Endodermal cell (in vitro differentiated cells): Measurements from ENCODE around the gene PRDM16. TPM values are rescaled to one million over a fixed set of nuclear protein-coding genes. Genes with fewer than 3 reads are reported as not detected.

Experiments used
- DNase-seq: peaks from one replicate; pipeline ENCODE4 v3.0.0-alpha.2; 2017
- H3K27ac ChIP-seq: 2 replicates; pipeline ENCODE4 v1.5.1; 2013; ENCODE audit warnings: mild to moderate bottlenecking, low read depth, low read length, moderate library complexity
- H3K27me3 ChIP-seq: 2 replicates; pipeline ENCODE4 v1.6.1; 2013; ENCODE audit warnings: mild to moderate bottlenecking, low read length, moderate library complexity; ENCODE audit not compliant: insufficient read depth, control insufficient read depth, poor library complexity, severe bottlenecking
- H3K36me3 ChIP-seq: 2 replicates; pipeline ENCODE4 v1.7.0; 2013; ENCODE audit warnings: mild to moderate bottlenecking, low read length, moderate library complexity; ENCODE audit not compliant: control insufficient read depth, insufficient read depth
- H3K4me1 ChIP-seq: one replicate; pipeline ENCODE4 v1.7.0; 2013; ENCODE audit warnings: low read length; ENCODE audit not compliant: control insufficient read depth, insufficient read depth
- H3K4me3 ChIP-seq: 2 replicates; pipeline ENCODE4 v1.5.1; 2013; ENCODE audit warnings: mild to moderate bottlenecking, low read length, moderate library complexity
- H3K9ac ChIP-seq: 2 replicates; pipeline ENCODE4 v1.6.1; 2013; ENCODE audit warnings: mild to moderate bottlenecking, low read length, moderate library complexity; ENCODE audit not compliant: poor library complexity, severe bottlenecking; ENCODE audit errors: extremely low read depth
- H3K9me3 ChIP-seq: 2 replicates; pipeline ENCODE4 v1.6.1; 2013; ENCODE audit warnings: mild to moderate bottlenecking, low read length, moderate library complexity; ENCODE audit not compliant: control insufficient read depth
- H3K27ac Mint-ChIP-seq: 2 replicates; pipeline ENCODE4 v1.8.0; 2020; ENCODE audit warnings: mixed read lengths
- H3K27me3 Mint-ChIP-seq: 2 replicates; pipeline ENCODE4 v1.8.0; 2021; ENCODE audit warnings: mild to moderate bottlenecking, mixed read lengths; ENCODE audit not compliant: insufficient read depth
- H3K36me3 Mint-ChIP-seq: 2 replicates; pipeline ENCODE4 v1.8.0; 2020; ENCODE audit warnings: low read depth, mixed read lengths
- H3K4me1 Mint-ChIP-seq: 2 replicates; pipeline ENCODE4 v1.8.0; 2020; ENCODE audit warnings: mixed read lengths
- H3K4me3 Mint-ChIP-seq: 2 replicates; pipeline ENCODE4 v1.8.0; 2020; ENCODE audit warnings: mild to moderate bottlenecking, moderate library complexity, mixed read lengths
- H3K9me3 Mint-ChIP-seq: 2 replicates; pipeline ENCODE4 v1.8.0; 2020; ENCODE audit warnings: mild to moderate bottlenecking, mixed read lengths
- CTCF ChIP-seq: fragments of 200-600 bp; sonication (generic); conservative IDR thresholded peaks from 2 replicates; pipeline ENCODE4 v1.5.0; 2021; ENCODE audit warnings: antibody characterized with exemption, mild to moderate bottlenecking
- WGBS, 2 experiments: methylation state at CpG; one replicate each; pipeline versions ENCODE4 v1.1.5 to v1.1.7; 2013; ENCODE audit warnings: missing lambda C conversion rate in 2 of 2, mixed read lengths in 1 of 2; ENCODE audit not compliant: insufficient coverage in 1 of 2, insufficient read length in 1 of 2; 5-methylcytosine and 5-hydroxymethylcytosine counted together
- total RNA-seq, 2 donors: library from RNA; stranded (reverse); fragmentation: NEBNext Ultra II Directional in 1 of 2; extraction: Animal tissue kit (Norgen Biotek cat#: 25700) in 1 of 2; gene quantifications; 2 replicates in 1 of 2; 3 replicates in 1 of 2; pipeline ENCODE4 v1.2.1, GENCODE V29; 2021

Gene PRDM16
- total RNA-seq, 2 donors from 2014 or later = 2.1 to 4.0 TPM

- Histone ChIP-seq H3K9me3 (peaks cover 10% of the 10 kb centered on the region), H3K27ac (no peak overlapping the region), H3K4me3 (no peak overlapping the region), H3K27me3 (no peaks in the 10 kb centered on the region), H3K4me1 (peaks cover 29% of the 10 kb centered on the region), H3K9ac (no peak overlapping the region), H3K36me3 (no peaks in the 10 kb centered on the region)
- no peak overlapping the region for H3K27ac Mint-ChIP-seq
- no peaks in the 10 kb centered on the region for H3K36me3 Mint-ChIP-seq
- H3K4me3 Mint-ChIP-seq = no peak overlapping the region
- WGBS, 2 experiments = 75 to 88% methylated on average over 8 to 16 of the region's 16 CpGs
- peaks cover 16% of the 10 kb centered on the region for H3K9me3 Mint-ChIP-seq
- peaks cover 21% of the 10 kb centered on the region for H3K4me1 Mint-ChIP-seq
- no peak for TF ChIP-seq CTCF
- DNase-seq = no peak
- peaks cover 6% of the 10 kb centered on the region for H3K27me3 Mint-ChIP-seq
Observed at GRCh38 chr1:3103967-3104677, 35.1 kb downstream of the PRDM16 start.

- WGBS, 2 experiments = 26 to 43% methylated on average over 19 to 24 of the region's 24 CpGs
- H3K4me3 ChIP-seq = no peak overlapping the region
- Mint-ChIP-seq H3K36me3 (no peaks in the 10 kb centered on the region), H3K9me3 (peaks cover 19% of the 10 kb centered on the region), H3K4me3 (no peak overlapping the region), H3K27ac (peak overlapping the region; percentile 64), H3K27me3 (peaks cover 11% of the 10 kb centered on the region), H3K4me1 (peaks cover 21% of the 10 kb centered on the region)
- no peak for TF ChIP-seq CTCF
- H3K9ac ChIP-seq = no peak overlapping the region
- no peaks in the 10 kb centered on the region for H3K27me3 ChIP-seq
- peaks cover 10% of the 10 kb centered on the region for H3K9me3 ChIP-seq
- no peaks in the 10 kb centered on the region for H3K36me3 ChIP-seq
- H3K27ac ChIP-seq = peak overlapping the region; percentile 91
- H3K4me1 ChIP-seq = peaks cover 29% of the 10 kb centered on the region
- peak; percentile 93 for DNase-seq
Observed at GRCh38 chr1:3105167-3105863, 36.3 kb downstream of the PRDM16 start.

GRCh38 chr1:3106216-3106615 lies 37.2 kb downstream of the PRDM16 start:
- H3K9me3 Mint-ChIP-seq = peaks cover 19% of the 10 kb centered on the region
- TF ChIP-seq CTCF = no peak
- peak overlapping the region; percentile 80 for H3K27ac ChIP-seq

More at GRCh38 chr1:3106216-3106615, 37.2 kb downstream of the PRDM16 start:
- Histone ChIP-seq H3K4me3 (no peak overlapping the region), H3K27me3 (no peaks in the 10 kb centered on the region), H3K9me3 (peaks cover 10% of the 10 kb centered on the region), H3K36me3 (no peaks in the 10 kb centered on the region), H3K4me1 (peaks cover 25% of the 10 kb centered on the region), H3K9ac (no peak overlapping the region)
- H3K27ac Mint-ChIP-seq = no peak overlapping the region
- DNase-seq = no peak
- peaks cover 14% of the 10 kb centered on the region for H3K27me3 Mint-ChIP-seq
- H3K36me3 Mint-ChIP-seq = no peaks in the 10 kb centered on the region
- 89 to 93% methylated on average over 3 to 8 of the region's 8 CpGs for WGBS, 2 experiments
- no peak overlapping the region for H3K4me3 Mint-ChIP-seq
- peaks cover 16% of the 10 kb centered on the region for H3K4me1 Mint-ChIP-seq
